Measurements from ENCODE around the gene IQGAP2.

DNA sequence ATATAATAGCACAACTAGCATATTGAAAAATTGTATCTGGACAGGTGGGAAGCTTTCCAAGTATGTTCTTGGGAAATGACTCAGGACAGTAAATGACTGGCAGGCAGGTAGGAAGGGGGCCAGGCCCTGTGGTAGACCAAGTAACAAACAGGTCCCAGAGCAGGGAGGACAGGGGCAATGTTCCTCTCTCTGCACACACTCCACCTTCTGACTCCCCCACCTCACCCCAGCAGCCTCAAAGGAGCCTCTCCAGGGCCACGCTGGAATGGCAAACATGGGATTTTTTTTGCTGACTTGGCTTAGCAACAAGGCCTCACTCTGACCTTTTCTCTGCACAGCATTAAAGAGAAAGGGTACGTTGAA is 31.1 kb upstream of the IQGAP2 start:
- TF ChIP-seq EZH2 (IDR thresholded peaks at IDR 0.05) (no peak), POLR2AphosphoS5 (IDR thresholded peaks at IDR 0.05; ENCODE audit: borderline replicate concordance, low read depth, low read length) (no peak)
